ENCODE results near the gene GPR171. TPM values are rescaled to one million over a fixed set of nuclear protein-coding genes. Genes with fewer than 3 reads are reported as not detected.

Gene GPR171
- total RNA-seq, 4 donors from 2014 or later, result 0.55 to 0.68 TPM; not detected in 2

DNA sequence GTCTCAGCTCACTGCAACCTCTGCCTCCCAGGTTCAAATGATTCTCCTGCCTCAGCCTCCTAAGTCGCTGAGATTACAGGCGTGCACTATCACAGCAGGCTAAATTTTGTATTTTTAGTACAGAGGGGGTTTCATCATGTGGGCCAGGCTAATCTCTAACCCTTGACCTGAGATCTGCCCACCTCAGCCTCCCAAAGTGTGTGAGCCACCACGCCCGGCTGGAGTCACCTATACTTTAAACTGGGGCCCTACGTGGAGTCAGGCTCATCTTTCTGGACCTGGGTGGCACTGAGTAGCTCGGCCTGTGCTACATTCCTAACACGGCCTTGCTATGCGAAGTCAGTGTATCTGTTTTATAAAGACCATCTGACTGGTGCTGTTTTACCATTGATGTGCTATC, 5.8 kb downstream of the GPR171 start:
- DNase-seq (ENCODE audit: low spot score in 2 of 2), result no peak
- WGBS, 2 donors, result 96 to 97% methylated on average over 8 of the region's 8 CpGs
- H3K4me3 ChIP-seq (ENCODE audit: low read depth, poor library complexity, severe bottlenecking), result no peak overlapping the region
- intact Hi-C loops (cut with DNase I; ENCODE audit: low total_unique reads), result no loop called here
- no peak for TF ChIP-seq POLR2A (IDR thresholded peaks at IDR 0.05)
- TF ChIP-seq, protein P1, sequence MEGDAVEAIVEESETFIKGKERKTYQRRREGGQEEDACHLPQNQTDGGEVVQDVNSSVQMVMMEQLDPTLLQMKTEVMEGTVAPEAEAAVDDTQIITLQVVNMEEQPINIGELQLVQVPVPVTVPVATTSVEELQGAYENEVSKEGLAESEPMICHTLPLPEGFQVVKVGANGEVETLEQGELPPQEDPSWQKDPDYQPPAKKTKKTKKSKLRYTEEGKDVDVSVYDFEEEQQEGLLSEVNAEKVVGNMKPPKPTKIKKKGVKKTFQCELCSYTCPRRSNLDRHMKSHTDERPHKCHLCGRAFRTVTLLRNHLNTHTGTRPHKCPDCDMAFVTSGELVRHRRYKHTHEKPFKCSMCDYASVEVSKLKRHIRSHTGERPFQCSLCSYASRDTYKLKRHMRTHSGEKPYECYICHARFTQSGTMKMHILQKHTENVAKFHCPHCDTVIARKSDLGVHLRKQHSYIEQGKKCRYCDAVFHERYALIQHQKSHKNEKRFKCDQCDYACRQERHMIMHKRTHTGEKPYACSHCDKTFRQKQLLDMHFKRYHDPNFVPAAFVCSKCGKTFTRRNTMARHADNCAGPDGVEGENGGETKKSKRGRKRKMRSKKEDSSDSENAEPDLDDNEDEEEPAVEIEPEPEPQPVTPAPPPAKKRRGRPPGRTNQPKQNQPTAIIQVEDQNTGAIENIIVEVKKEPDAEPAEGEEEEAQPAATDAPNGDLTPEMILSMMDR (IDR thresholded peaks at IDR 0.05), result no peak

DNA sequence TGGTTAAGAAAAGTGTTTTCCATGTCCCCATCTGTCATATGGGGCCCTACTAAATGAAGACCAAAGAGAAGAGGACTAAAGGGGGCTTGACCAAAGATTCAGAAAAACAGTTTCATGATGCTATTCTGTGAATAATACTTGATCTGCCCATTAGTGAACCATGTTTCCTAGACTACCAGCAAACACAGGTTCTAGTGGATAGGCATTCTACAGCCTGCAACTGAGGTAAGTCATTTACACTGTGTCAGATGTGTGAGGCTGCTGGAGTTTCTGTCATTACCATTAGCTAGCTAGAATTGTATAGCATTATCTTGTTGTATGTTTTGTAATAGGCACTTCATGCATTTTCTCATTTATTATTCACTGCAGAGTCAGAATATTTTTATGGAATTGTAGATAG, 6.6 kb downstream of the GPR171 start:
- no peak for TF ChIP-seq POLR2A (IDR thresholded peaks at IDR 0.05)
- TF ChIP-seq, protein P1 (IDR thresholded peaks at IDR 0.05), result no peak
- no peak overlapping the region for H3K4me3 ChIP-seq (ENCODE audit: low read depth, poor library complexity, severe bottlenecking)
- DNase-seq (ENCODE audit: low spot score in 2 of 2), result no peak
- intact Hi-C loops (cut with DNase I; ENCODE audit: low total_unique reads), result no loop called here

DNA sequence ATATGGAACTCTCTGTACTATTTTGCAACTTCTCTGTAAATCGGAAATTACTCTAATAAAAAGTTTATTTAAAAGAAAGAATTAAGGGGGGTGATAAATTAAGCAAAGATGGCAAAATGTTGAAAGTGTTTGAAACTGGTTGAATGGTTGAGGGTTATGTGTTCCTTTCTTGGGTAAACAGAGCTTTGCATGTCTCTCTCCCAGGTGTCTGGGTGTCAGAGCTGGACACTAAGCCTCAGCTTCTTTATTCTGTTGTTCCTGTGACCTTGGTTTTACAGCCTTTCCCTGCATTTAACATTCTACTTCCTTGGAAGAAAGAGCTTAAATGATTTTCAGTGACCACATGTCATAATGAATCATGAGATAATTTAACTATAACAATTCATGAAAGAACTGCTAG, 7.2 kb downstream of the GPR171 start:
- intact Hi-C loops (cut with DNase I; ENCODE audit: low total_unique reads), result no loop called here
- WGBS, 2 donors, result 88 to 92% methylated on average over 1 of the region's 1 CpG

DNA sequence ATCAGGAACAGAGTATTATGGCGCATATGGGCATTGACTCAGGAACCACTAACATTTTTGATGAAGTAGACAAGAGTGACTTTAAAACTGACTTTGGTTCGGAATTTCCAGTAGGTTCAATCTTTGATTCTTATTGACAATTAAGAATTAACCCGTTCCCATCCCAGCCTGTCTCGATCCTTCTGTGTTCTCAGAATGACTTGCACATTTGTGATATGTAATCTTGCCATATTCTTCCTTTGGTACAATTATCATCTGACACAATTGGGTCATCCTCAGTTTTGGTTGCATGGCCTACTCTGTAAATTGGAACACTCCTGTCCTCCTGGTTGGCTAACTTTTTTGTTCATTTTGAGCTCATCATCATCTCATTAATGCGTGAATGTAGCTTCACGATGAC, 10.5 kb downstream of the GPR171 start:
- TF ChIP-seq, protein P1 (IDR thresholded peaks at IDR 0.05), result no peak
- no peak for TF ChIP-seq POLR2A (IDR thresholded peaks at IDR 0.05)
- no peak for DNase-seq (ENCODE audit: low spot score in 2 of 2)
- WGBS, 2 donors, result 95 to 97% methylated on average over 6 of the region's 6 CpGs
- intact Hi-C loops (cut with DNase I; ENCODE audit: low total_unique reads), result no loop called here
- no peak overlapping the region for H3K4me3 ChIP-seq (ENCODE audit: low read depth, poor library complexity, severe bottlenecking)

More for the DNA sequence above, 7.2 kb downstream of the GPR171 start:
- TF ChIP-seq, protein P1 (IDR thresholded peaks at IDR 0.05), result no peak
- TF ChIP-seq POLR2A (IDR thresholded peaks at IDR 0.05), result no peak
- DNase-seq (ENCODE audit: low spot score in 2 of 2), result no peak
- no peak overlapping the region for H3K4me3 ChIP-seq (ENCODE audit: low read depth, poor library complexity, severe bottlenecking)

DNA sequence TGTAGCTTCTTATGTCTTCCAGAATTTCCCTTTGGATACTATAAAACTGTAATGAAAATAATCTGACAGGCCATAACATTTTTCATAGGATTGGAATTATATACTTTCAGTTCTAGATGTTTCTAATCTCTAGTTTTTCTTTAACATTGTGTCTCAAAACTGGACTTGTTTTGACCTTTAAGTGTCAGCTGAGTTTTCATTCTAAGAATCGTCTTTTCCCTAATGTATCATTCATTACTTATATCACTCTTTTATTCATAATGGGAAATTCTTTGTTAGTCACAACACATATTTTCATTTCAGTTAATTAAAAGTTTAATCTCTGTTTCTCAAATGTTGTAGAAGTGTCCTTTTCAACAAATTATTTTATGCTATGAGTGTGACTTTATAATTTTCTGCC, 11.9 kb downstream of the GPR171 start:
- TF ChIP-seq POLR2A (IDR thresholded peaks at IDR 0.05), result no peak
- TF ChIP-seq, protein P1 (IDR thresholded peaks at IDR 0.05), result no peak
- H3K4me3 ChIP-seq (ENCODE audit: low read depth, poor library complexity, severe bottlenecking), result no peak overlapping the region
- intact Hi-C loops (cut with DNase I; ENCODE audit: low total_unique reads), result no loop called here
- DNase-seq (ENCODE audit: low spot score in 2 of 2), result no peak
- 93 to 97% methylated on average over 1 of the region's 1 CpG for WGBS, 2 donors

DNA sequence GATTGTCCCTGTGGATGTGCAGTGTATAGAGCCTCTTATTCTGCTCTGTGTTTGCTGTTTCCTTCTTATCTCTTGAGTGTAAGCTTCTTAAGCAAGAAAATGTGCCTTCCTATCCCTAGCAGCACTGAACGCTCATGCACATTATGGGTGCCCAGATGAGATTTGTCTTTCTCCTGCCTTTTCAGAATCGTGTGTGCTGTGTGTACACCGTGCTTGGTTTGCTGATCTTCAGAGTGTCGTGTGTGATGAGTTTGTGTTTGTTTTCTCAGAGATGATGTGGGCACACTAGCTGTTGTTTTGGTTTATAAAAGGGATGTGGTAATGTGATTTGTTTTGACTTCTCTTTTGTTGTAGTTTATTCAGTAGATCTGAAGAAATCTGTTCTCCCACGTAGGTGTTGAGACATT, 19.7 kb downstream of the GPR171 start:
- intact Hi-C loops (cut with DNase I; ENCODE audit: low total_unique reads), result no loop called here
- TF ChIP-seq POLR2A (IDR thresholded peaks at IDR 0.05), result no peak
- TF ChIP-seq, protein P1 (IDR thresholded peaks at IDR 0.05), result no peak
- no peak for DNase-seq (ENCODE audit: low spot score in 2 of 2)
- WGBS, 2 donors, result 78 to 85% methylated on average over 5 of the region's 5 CpGs
- H3K4me3 ChIP-seq (ENCODE audit: low read depth, poor library complexity, severe bottlenecking), result no peak overlapping the region

All from lower leg skin (tissue), 4 donors.